Heart left ventricle (tissue), 16 donors: ENCODE data around the gene ADM. TPM values are rescaled to one million over a fixed set of nuclear protein-coding genes. Genes with fewer than 3 reads are reported as not detected.
A peak's percentile ranks its signal among the peaks of the same experiment; 100 is the strongest.

Source experiments
- ATAC-seq, 4 donors: fragments of 200-7000 bp; cut with Tn5 transposase; one replicate each; pipeline ENCODE4 v1.9.1; 2020 to 2022; ENCODE audit warnings: moderate library complexity in 4 of 4, mild to moderate bottlenecking in 3 of 4, moderate number of reproducible peaks in 1 of 4
- DNase-seq, 5 donors: peaks; one replicate each; pipeline ENCODE4 v3.0.0-alpha.2; 2020
- H3K27ac ChIP-seq, 12 donors: fragments of 200-600 bp; sonication (generic) in 4 of 12; one replicate each; pipeline versions ENCODE4 v1.5.0 to v1.8.0; 2016 to 2022; ENCODE audit warnings: mild to moderate bottlenecking in 2 of 12
- H3K27me3 ChIP-seq, 9 donors: fragments of 200-600 bp; sonication (generic) in 2 of 9; one replicate each; pipeline versions ENCODE4 v1.5.1 to v1.8.0; 2016 to 2022; ENCODE audit warnings: mild to moderate bottlenecking in 3 of 9
- H3K36me3 ChIP-seq, 9 donors: fragments of 200-600 bp; sonication (generic) in 2 of 9; one replicate each; pipeline versions ENCODE4 v1.5.0 to v1.8.0; 2018 to 2022; ENCODE audit warnings: mild to moderate bottlenecking in 2 of 9
- H3K4me1 ChIP-seq, 12 donors: fragments of 200-600 bp; sonication (generic) in 4 of 12; one replicate each; pipeline versions ENCODE4 v1.5.0 to v1.8.0; 2016 to 2022; ENCODE audit warnings: mild to moderate bottlenecking in 3 of 12
- H3K4me3 ChIP-seq, 12 donors: fragments of 200-600 bp; sonication (generic) in 4 of 12; one replicate each; pipeline versions ENCODE4 v1.5.0 to v1.8.0; 2017 to 2022; ENCODE audit warnings: mild to moderate bottlenecking in 9 of 12, moderate library complexity in 4 of 12
- H3K9me3 ChIP-seq, 12 donors: fragments of 200-600 bp; sonication (generic) in 4 of 12; one replicate each; pipeline versions ENCODE4 v1.5.0 to v1.8.0; 2016 to 2022; ENCODE audit warnings: mild to moderate bottlenecking in 1 of 12
- CTCF ChIP-seq, 12 donors: fragments of 200-600 bp; sonication (generic) in 4 of 12; IDR thresholded peaks; one replicate each; pipeline versions ENCODE4 v1.5.0 to v1.8.0; 2018 to 2022; ENCODE audit warnings: antibody characterized with exemption in 12 of 12, mild to moderate bottlenecking in 5 of 12
- POLR2A ChIP-seq, 2 donors: fragments of 450-650 bp; IDR thresholded peaks; one replicate each; pipeline ENCODE4 v1.6.1; 2017; ENCODE audit warnings: antibody characterized with exemption in 2 of 2, mild to moderate bottlenecking in 2 of 2, moderate library complexity in 2 of 2
- WGBS, 4 donors: extraction: QIAGEN DNeasy Blood & Tissue Kit in 2 of 4; methylation state at CpG; one replicate each; pipeline versions ENCODE4 v1.1.5 to v1.1.7; 2013 to 2018; 5-methylcytosine and 5-hydroxymethylcytosine counted together
- intact Hi-C, 10 donors: fragments of 100-400 bp; cut with DNase I; formaldehyde crosslinking; loops; one replicate each; pipeline versions ENCODE4 v1.11.1 to v1.14.2; 2022
- polyA plus RNA-seq, 2 donors: library from polyadenylated mRNA; stranded (reverse); fragments of 200-250 nt; gene quantifications; one replicate each; pipeline ENCODE4 v1.2.3, GENCODE V29; 2013
- total RNA-seq, 9 donors: library from RNA; depleted of rRNA in 2 of 9; stranded (reverse); fragments of >200 nt in 2 of 9; fragmentation: NEBNext Ultra II Directional in 3 of 9; extraction: Animal tissue kit (Norgen Biotek cat#: 25700) in 3 of 9; gene quantifications; one replicate each; pipeline versions ENCODE4 v1.1.0 to v1.2.4, GENCODE V29; 2016 to 2023
- donor health status: ischemic (EF 13 %, LVEDD 7.1; RV severe dilation, severe dysfunction).
- donor health status: healthy with polysubstance abuse.
- donor health status: DM: no; HTN: yes; CAD: no.
- donor health status: DM: no; HTN: no; CAD: no.
- donor health status: ischemic (EF 25% LVEDD 6.9; RV normal size, moderate dysfunction).
- donor health status: ischemic (EF 25% LVEDD 5.7; RV mildly dilated, moderate dysfunction).
- donor health status: healthy.
- donor health status: DM: yes; HTN: yes; CAD: no.
- donor health status: ischemic (EF 35%, LVEDD 5.7; RV mildly dilated, moderate dysfunction).
- donor health status: nonischemic (EF 11% LVEDD 7.7; RV severe dilation, severe dysfunction).
- donor health status: DM: yes; HTN: yes; CAD: no.
- donor health status: PGD.
- donor health status: ischemic (EF 29% LVEDD 5.4; RV normal size, mild dysfunction).
- donor health status: nonischemic (EF 23%, LVEDD 6.1; RV moderate dilation, normal function).

The ADM gene
- total and polyA plus RNA-seq, 11 donors = 6.9 to 154 (median 16.8) TPM

GRCh38 chr11:10307022-10307399 lies 2.1 kb downstream of the ADM start:
- intact Hi-C loops = loop anchor here (1.0 to 10.0 kb wide), 18 partner anchors 60 to 695 kb away; no protein-coding TSS in a partner anchor
- no peaks in the 10 kb centered on the region for H3K36me3 ChIP-seq
- peak overlapping the region; percentile 41 to 90 (median 87) for H3K27ac ChIP-seq
- WGBS, 4 donors = 29 to 57% (median 34%) methylated on average over 9 of the region's 9 CpGs
- H3K4me1 ChIP-seq = peaks cover 0 to 77% (median 56%) of the 10 kb centered on the region in 12 donors
- H3K9me3 ChIP-seq = peaks cover 0 to 8% (median 0%) of the 10 kb centered on the region in 12 donors
- H3K4me3 ChIP-seq = peak overlapping the region; percentile 16 to 88 (median 76)
- TF ChIP-seq CTCF (IDR thresholded peaks at IDR 0.05) (no peak), POLR2A (IDR thresholded peaks at IDR 0.05) (no peak)
- no peak for DNase-seq
- ATAC-seq = no peak
- H3K27me3 ChIP-seq = no peaks in the 10 kb centered on the region

- Histone ChIP-seq H3K4me1 (peaks cover 0 to 72% (median 54%) of the 10 kb centered on the region in 12 donors), H3K36me3 (no peaks in the 10 kb centered on the region), H3K27me3 (no peaks in the 10 kb centered on the region), H3K9me3 (peaks cover 0 to 10% (median 0%) of the 10 kb centered on the region in 12 donors), H3K27ac (peak overlapping the region; percentile 4 to 90 (median 86)), H3K4me3 (peak overlapping the region; percentile 16 to 88 (median 76))
- intact Hi-C loops = loop anchor here (1.0 to 10.0 kb wide), 22 partner anchors 59 to 695 kb away; no protein-coding TSS in a partner anchor
- 4 to 10% (median 5%) methylated on average over 42 to 62 of the region's 62 CpGs for WGBS, 4 donors
- TF ChIP-seq CTCF (IDR thresholded peaks at IDR 0.05) (peak; percentile 95 to 100 (median 99)), POLR2A (IDR thresholded peaks at IDR 0.05) (peak in 1 of 2 donors; percentile 17)
- peak; percentile 82 to 93 (median 88) for DNase-seq
- ATAC-seq = peak; percentile 29 to 70 (median 69)
These were observed 2.7 kb downstream of the ADM start for GRCh38 chr11:10307400-10308200.

- ATAC-seq (no peak), DNase-seq (no peak)
- Histone ChIP-seq H3K27ac (peak overlapping the region; percentile 4 to 90 (median 86)), H3K4me3 (peak overlapping the region; percentile 16 to 88 (median 76)), H3K4me1 (peaks cover 0 to 69% (median 52%) of the 10 kb centered on the region in 12 donors), H3K9me3 (peaks cover 0 to 10% (median 0%) of the 10 kb centered on the region in 12 donors), H3K27me3 (no peaks in the 10 kb centered on the region), H3K36me3 (no peaks in the 10 kb centered on the region)
- intact Hi-C loops = loop anchor here (1.0 to 10.0 kb wide), 20 partner anchors 58 to 696 kb away; no protein-coding TSS in a partner anchor
- TF ChIP-seq CTCF (IDR thresholded peaks at IDR 0.05) = no peak
- TF ChIP-seq POLR2A (IDR thresholded peaks at IDR 0.05) = no peak
- 24 to 28% (median 26%) methylated on average over 16 of the region's 16 CpGs for WGBS, 4 donors
These were observed 3.5 kb downstream of the ADM start for GRCh38 chr11:10308201-10308954.
